Neuron (in vitro differentiated cells): ENCODE data around the gene PRELP.

Source experiments
- H2AFZ ChIP-seq: one replicate; pipeline ENCODE4 v1.6.1; 2013; ENCODE audit warnings: low read depth, mild to moderate bottlenecking, inconsistent platforms, low read length, moderate library complexity
- H3K27me3 ChIP-seq: one replicate; pipeline ENCODE4 v1.6.1; 2013; ENCODE audit warnings: low read length; ENCODE audit not compliant: insufficient read depth
- H3K36me3 ChIP-seq: one replicate; pipeline ENCODE4 v1.6.1; 2013; ENCODE audit warnings: low read length; ENCODE audit not compliant: insufficient read depth
- H3K4me1 ChIP-seq: one replicate; pipeline ENCODE4 v1.6.1; 2013; ENCODE audit warnings: low read length; ENCODE audit not compliant: insufficient read depth
- H3K4me3 ChIP-seq: 2 replicates; pipeline ENCODE4 v1.5.1; 2013; ENCODE audit warnings: mild to moderate bottlenecking, low read length, moderate library complexity
- H3K9me3 ChIP-seq: one replicate; pipeline ENCODE4 v1.6.1; 2013; ENCODE audit warnings: low read length

PRELP gene

GRCh38 chr1:203528063-203528462 lies 52.5 kb downstream of the PRELP start:
- Histone ChIP-seq H3K9me3 (no peaks in the 10 kb centered on the region), H3K36me3 (no peaks in the 10 kb centered on the region), H3K27me3 (peaks cover 2% of the 10 kb centered on the region), H2AFZ (no peak overlapping the region), H3K4me3 (no peak overlapping the region), H3K4me1 (no peaks in the 10 kb centered on the region)

- H3K36me3 ChIP-seq, result no peaks in the 10 kb centered on the region
- no peak overlapping the region for H2AFZ ChIP-seq
- H3K27me3 ChIP-seq, result peaks cover 5% of the 10 kb centered on the region
- H3K4me3 ChIP-seq, result no peak overlapping the region
- H3K9me3 ChIP-seq, result no peaks in the 10 kb centered on the region
- H3K4me1 ChIP-seq, result no peaks in the 10 kb centered on the region
These were observed 53.6 kb downstream of the PRELP start for GRCh38 chr1:203528976-203529835.

- no peaks in the 10 kb centered on the region for H3K4me1 ChIP-seq
- no peaks in the 10 kb centered on the region for H3K9me3 ChIP-seq
- no peak overlapping the region for H2AFZ ChIP-seq
- H3K4me3 ChIP-seq, result no peak overlapping the region
- no peaks in the 10 kb centered on the region for H3K36me3 ChIP-seq
- peaks cover 5% of the 10 kb centered on the region for H3K27me3 ChIP-seq
These were observed 55.5 kb downstream of the PRELP start for GRCh38 chr1:203531063-203531462.

DNA sequence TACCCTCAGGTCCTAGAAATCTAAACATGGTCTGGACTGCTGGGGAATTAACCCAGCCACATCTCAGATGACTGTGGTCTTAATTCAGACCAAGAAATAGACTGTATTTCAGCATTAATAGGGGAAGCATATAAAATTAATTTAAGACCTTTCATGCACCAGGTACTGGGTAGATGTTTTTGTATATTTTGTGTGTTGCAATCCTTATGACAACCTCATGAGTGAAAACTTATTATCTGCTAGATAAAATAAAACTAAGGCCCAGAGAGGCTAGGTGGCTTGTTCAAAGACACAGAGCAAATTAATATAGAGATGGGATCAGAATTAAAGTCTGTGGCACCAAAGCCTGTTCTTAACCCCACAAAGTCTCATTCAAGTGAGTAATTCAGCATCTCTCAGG lies 58.4 kb downstream of the PRELP start:
- Histone ChIP-seq H3K4me3 (no peak overlapping the region), H3K4me1 (no peaks in the 10 kb centered on the region), H3K36me3 (no peaks in the 10 kb centered on the region), H3K27me3 (peaks cover 15% of the 10 kb centered on the region), H3K9me3 (no peaks in the 10 kb centered on the region), H2AFZ (no peak overlapping the region)

DNA sequence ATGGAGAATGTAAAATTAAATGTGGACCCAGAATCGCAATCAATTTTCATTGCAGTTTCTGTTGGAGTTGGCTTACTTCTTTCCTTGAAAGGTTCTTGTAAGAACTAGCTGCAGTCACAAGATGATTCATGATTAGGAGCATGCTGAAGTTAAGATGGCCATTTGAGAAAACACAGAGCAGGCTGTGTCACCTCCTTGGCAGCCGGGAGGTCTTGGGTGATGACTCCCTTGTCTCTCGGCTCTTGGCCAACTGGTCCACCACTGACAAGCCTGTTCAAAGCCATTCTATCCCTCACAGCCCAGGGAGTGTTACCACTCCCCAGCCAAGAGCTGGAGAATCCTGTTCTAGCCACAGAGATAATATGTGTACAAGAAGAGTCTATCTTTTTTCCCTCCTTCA lies 58.9 kb downstream of the PRELP start:
- H3K4me1 ChIP-seq, result no peaks in the 10 kb centered on the region
- H3K27me3 ChIP-seq, result peaks cover 13% of the 10 kb centered on the region
- H3K36me3 ChIP-seq, result no peaks in the 10 kb centered on the region
- H3K4me3 ChIP-seq, result no peak overlapping the region
- H3K9me3 ChIP-seq, result no peaks in the 10 kb centered on the region
- no peak overlapping the region for H2AFZ ChIP-seq

GRCh38 chr1:203536575-203536974 lies 61.0 kb downstream of the PRELP start:
- Histone ChIP-seq H3K36me3 (no peaks in the 10 kb centered on the region), H3K27me3 (peaks cover 13% of the 10 kb centered on the region), H2AFZ (no peak overlapping the region), H3K9me3 (no peaks in the 10 kb centered on the region), H3K4me3 (no peak overlapping the region), H3K4me1 (no peaks in the 10 kb centered on the region)

DNA sequence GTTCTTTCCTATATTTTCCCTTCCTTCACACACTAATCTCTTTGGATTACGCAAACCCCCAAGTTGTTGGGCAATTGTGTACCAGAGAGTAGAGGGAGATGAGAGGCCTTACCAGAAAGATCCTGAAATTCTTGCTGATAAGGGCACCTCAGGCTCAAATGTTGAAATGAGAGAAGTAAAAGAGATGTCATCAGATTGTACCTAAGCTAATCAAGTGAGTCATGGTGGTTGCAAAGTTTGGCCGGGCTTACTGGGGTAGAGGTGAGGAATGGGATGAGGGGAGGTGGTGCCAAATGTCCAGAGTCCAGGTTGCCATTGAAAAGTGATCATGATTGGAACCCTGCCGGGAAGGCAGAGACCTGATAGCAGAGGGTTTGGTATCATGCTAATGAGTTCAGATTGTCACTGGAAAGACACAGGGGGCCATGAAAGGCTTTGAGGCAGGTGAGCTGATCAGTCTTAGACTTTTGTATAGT lies 61.4 kb downstream of the PRELP start:
- Histone ChIP-seq H3K4me1 (no peaks in the 10 kb centered on the region), H3K27me3 (peaks cover 13% of the 10 kb centered on the region), H2AFZ (no peak overlapping the region), H3K9me3 (no peaks in the 10 kb centered on the region), H3K36me3 (no peaks in the 10 kb centered on the region), H3K4me3 (no peak overlapping the region)

DNA sequence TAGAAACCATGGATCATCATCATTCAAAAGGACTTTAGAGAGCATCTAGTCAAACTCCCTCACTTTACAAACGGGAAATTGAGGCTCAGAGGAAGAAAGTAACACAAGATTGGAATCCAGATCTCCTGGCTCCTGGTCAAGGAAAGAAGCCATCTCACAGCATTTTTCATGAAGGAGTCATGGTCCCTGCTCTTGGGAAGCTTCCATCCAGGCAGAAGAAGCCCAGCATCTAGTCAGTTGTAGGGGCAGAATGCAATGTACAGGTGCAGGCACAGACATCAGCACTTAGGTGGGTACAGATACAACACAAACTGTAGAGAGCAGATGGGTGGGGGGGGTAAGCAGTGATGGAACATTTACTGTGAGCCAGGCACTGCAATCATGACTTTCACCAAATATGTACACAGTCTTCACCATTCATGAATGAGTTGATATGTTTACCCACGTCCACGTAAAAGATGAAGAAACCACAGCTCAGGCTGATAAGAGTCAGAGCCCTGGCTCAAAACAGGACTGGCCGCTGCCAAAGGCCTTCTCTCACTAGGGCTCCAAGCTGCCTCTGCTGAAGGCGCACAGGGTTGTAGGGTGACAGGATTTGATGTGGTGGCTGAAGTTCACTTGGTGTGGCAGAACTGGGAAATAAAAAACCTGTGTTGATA lies 62.3 kb downstream of the PRELP start:
- no peaks in the 10 kb centered on the region for H3K36me3 ChIP-seq
- no peak overlapping the region for H2AFZ ChIP-seq
- no peaks in the 10 kb centered on the region for H3K9me3 ChIP-seq
- H3K4me3 ChIP-seq, result no peak overlapping the region
- peaks cover 13% of the 10 kb centered on the region for H3K27me3 ChIP-seq
- no peaks in the 10 kb centered on the region for H3K4me1 ChIP-seq

DNA sequence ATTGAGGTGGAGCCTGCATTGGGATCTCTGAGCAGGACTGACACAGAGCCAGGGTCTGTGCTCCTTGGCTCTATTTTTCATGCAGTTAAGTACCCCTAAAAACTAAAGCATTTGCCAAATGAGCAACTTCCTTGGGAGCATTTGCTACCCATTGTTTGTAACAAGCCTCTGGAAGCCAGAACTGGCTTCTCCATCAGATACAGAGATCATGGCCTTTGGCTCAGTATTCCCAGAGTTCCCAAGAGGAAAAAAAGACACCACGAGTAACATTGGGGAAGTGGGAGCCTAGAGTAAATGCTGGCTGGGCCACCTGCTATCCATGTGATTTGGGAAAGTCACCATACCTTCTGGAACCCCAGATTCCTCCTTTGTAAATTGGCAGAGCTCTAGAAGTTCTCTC lies 63.1 kb downstream of the PRELP start:
- Histone ChIP-seq H3K36me3 (no peaks in the 10 kb centered on the region), H2AFZ (no peak overlapping the region), H3K27me3 (peaks cover 9% of the 10 kb centered on the region), H3K9me3 (no peaks in the 10 kb centered on the region), H3K4me1 (no peaks in the 10 kb centered on the region), H3K4me3 (no peak overlapping the region)

- H2AFZ ChIP-seq, result no peak overlapping the region
- no peaks in the 10 kb centered on the region for H3K9me3 ChIP-seq
- no peaks in the 10 kb centered on the region for H3K36me3 ChIP-seq
- H3K4me1 ChIP-seq, result no peaks in the 10 kb centered on the region
- H3K27me3 ChIP-seq, result peaks cover 9% of the 10 kb centered on the region
- no peak overlapping the region for H3K4me3 ChIP-seq
These were observed 64.4 kb downstream of the PRELP start for GRCh38 chr1:203539831-203540546.
